ENCODE data around the gene NHLRC3.

Gene NHLRC3

DNA sequence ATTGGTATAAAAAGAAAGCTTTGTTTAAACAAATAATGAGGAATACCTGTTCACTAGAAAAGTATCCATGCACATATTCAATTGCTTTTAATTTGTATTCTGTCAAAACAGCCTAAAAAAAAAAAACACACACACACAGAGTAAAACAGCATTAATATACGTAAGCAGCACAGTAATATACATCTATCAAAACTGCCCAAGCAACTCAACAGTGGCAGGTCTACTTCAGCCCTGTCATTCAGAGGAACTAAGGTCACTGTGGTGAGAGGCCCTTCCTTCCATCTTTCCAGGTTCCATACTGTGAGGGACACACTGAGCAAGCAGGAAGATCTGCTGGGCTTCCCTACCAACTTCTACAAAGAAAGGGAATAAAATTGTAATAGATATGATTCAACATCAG lies 4.2 kb upstream of the NHLRC3 start:
- in situ Hi-C loops (cut with MboI; ENCODE audit: low sequenced_read_pairs), result no loop called here

DNA sequence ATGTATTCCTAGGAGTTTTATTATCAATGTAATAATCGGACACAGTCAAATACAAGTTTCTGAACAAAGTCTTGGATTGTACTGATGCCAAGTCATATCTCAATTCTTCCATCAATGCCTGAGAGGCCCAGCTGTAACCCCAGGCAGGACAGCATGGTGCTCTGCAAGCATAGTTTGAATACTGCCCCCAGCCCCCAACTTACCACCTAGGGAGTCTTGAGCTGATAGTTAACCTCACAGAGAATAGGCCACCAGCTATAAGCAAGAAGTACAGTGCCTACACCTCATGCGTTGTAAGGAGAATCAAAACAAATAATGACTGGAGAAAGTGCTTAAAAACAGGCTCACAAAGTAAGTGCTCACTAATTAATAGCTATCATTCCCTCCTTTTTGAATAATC lies 3.1 kb upstream of the NHLRC3 start:
- peak in 1 of 2 experiments; percentile 28 for DNase-seq (ENCODE audit: low spot score in 2 of 2)
- in situ Hi-C loops (cut with MboI; ENCODE audit: low sequenced_read_pairs), result no loop called here
- peak overlapping the region; percentile 69 for H3K4me3 ChIP-seq
- no peaks in the 10 kb centered on the region for H3K9me3 ChIP-seq
- no peaks in the 10 kb centered on the region for H3K27me3 ChIP-seq (ENCODE audit: low read depth)
- H3K36me3 ChIP-seq (replicated peaks), result 0 out of 2 replicates have a peak, but pooled peaks cover 3% of the 10 kb centered on the region
- peaks cover 9% of the 10 kb centered on the region for H3K4me1 ChIP-seq

More for the DNA sequence above, 4.2 kb upstream of the NHLRC3 start:
- no peak for DNase-seq (ENCODE audit: low spot score in 2 of 2)
- no peaks in the 10 kb centered on the region for H3K27me3 ChIP-seq (ENCODE audit: low read depth)
- peaks cover 11% of the 10 kb centered on the region for H3K36me3 ChIP-seq (replicated peaks)
- peaks cover 3% of the 10 kb centered on the region; the same call in 1 of the 2 replicates for H3K4me1 ChIP-seq
- no peak overlapping the region for H3K4me3 ChIP-seq
- no peaks in the 10 kb centered on the region for H3K9me3 ChIP-seq

DNA sequence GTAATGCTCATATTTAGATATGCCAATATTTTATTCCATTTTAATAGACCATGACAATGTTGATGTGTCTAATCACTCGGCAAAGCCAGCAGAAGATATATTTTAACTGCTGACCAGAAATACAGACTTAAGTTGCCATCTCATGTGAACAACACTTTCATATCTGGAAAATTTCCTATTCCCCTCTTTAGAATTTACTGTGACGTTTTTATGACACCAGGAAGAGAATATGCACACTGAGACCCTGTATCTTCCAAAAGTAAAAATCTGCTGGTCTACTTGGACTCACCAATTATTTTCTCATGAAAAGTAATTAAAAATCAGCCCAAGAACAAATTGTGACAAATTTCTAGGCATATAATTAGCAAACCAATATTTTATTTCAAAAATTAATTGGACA lies 2.5 kb upstream of the NHLRC3 start:
- H3K4me1 ChIP-seq, result peaks cover 9% of the 10 kb centered on the region
- peak overlapping the region; percentile 69 for H3K4me3 ChIP-seq
- no peaks in the 10 kb centered on the region for H3K27me3 ChIP-seq (ENCODE audit: low read depth)
- no peak for DNase-seq (ENCODE audit: low spot score in 2 of 2)
- H3K36me3 ChIP-seq (replicated peaks), result 0 out of 2 replicates have a peak, but pooled peaks cover under 1% of the 10 kb centered on the region
- H3K9me3 ChIP-seq, result no peaks in the 10 kb centered on the region
- in situ Hi-C loops (cut with MboI; ENCODE audit: low sequenced_read_pairs), result no loop called here

DNA sequence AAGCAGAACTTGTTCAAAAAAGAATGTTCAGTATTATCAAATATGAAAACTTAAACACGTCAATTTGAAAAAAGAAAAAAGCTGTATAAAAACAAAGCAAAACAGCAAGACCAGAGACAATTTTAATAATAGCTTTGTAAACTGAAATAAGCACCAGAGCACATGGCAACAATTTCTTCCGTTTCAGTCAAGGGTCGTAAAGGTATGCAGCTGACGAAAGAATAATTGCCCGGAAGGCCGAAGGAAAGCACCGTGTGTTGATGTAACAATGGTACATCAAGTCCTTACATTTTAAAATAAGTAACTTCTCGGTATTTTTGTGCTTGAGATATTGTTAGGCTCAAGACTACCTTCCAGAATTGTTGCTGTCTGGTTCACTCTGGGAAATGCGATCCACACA lies 2.0 kb upstream of the NHLRC3 start:
- Histone ChIP-seq H3K4me1 (peaks cover 9% of the 10 kb centered on the region), H3K4me3 (peak overlapping the region; percentile 69), H3K36me3 (replicated peaks) (no peaks in the 10 kb centered on the region), H3K9me3 (no peaks in the 10 kb centered on the region), H3K27me3 (ENCODE audit: low read depth) (no peaks in the 10 kb centered on the region)
- in situ Hi-C loops (cut with MboI; ENCODE audit: low sequenced_read_pairs), result no loop called here
- DNase-seq (ENCODE audit: low spot score in 2 of 2), result peak; percentile 29 to 48

DNA sequence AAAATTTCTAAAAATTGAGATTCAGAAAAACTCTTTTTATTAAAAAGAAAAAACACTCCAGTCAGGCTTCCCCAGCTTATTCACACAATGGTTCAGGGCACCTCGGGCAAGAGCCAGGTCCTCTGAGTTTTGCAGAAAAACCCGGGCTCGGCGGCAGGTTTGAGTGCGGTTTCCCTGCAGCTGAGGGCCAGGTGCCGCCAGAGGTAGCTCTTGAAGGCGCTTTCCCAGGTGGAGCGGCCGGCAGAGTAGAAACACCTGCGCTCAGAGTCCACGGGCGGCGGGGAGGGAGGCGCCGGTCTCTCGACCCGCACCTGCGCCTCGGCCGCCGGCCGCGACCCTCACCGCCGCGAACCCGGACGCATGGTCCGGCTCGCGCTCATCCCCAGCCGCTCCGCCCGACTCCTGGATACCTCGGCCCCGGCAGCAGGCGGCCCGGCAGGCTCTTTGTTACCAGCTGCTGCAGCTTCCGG lies 811 bp upstream of the NHLRC3 start:
- no peaks in the 10 kb centered on the region for H3K27me3 ChIP-seq (ENCODE audit: low read depth)
- peaks cover 9% of the 10 kb centered on the region for H3K4me1 ChIP-seq
- in situ Hi-C loops (cut with MboI; ENCODE audit: low sequenced_read_pairs), result no loop called here
- no peaks in the 10 kb centered on the region for H3K36me3 ChIP-seq (replicated peaks)
- H3K9me3 ChIP-seq, result no peaks in the 10 kb centered on the region
- DNase-seq (ENCODE audit: low spot score in 2 of 2), result no peak
- peak overlapping the region; percentile 69 for H3K4me3 ChIP-seq

DNA sequence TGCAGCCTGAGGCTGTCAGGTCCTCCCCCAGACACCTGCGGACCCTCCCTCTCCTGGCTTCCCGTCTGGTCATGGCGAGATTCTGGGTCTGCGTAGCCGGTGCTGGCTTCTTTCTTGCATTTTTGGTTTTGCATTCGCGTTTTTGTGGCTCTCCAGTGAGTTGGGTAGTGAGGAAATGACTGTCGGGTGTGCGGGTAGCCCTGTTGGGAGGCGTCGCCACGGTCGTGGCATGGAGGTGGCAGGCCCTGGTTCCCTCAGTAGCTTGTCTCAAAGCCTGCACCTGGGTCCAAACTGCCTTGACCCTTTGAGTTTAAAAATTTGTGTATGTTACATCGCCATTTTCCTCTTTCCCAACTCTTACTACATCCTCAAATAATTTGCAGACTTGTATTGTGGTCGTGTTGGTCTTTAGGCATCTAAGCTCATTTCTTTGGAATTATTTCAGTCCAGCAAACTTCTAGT lies 344 bp downstream of the NHLRC3 start:
- in situ Hi-C loops (cut with MboI; ENCODE audit: low sequenced_read_pairs), result no loop called here

DNA sequence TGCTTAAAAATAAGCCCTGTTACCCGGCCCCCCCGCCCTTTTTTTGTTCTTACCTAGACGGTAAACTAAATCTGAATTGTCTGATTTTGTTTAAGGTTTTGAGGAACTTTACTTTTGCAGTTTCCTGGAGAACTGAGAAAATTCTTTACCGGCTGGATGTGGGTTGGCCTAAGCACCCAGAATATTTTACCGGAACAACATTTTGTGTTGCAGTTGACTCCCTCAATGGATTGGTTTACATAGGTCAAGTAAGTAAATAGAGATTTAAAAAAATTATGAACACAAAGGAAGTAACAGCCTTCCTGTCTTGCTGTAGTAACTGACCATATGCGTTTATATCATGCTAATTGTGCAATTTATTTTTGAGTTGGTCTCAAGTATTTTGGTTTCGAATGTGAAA lies 785 bp downstream of the NHLRC3 start:
- Histone ChIP-seq H3K4me1 (peaks cover 9% of the 10 kb centered on the region), H3K27me3 (ENCODE audit: low read depth) (no peaks in the 10 kb centered on the region), H3K4me3 (peak overlapping the region; percentile 69), H3K9me3 (no peaks in the 10 kb centered on the region), H3K36me3 (replicated peaks) (no peaks in the 10 kb centered on the region)
- in situ Hi-C loops (cut with MboI; ENCODE audit: low sequenced_read_pairs), result no loop called here
- no peak for DNase-seq (ENCODE audit: low spot score in 2 of 2)

More for the DNA sequence above, 344 bp downstream of the NHLRC3 start:
- Histone ChIP-seq H3K27me3 (ENCODE audit: low read depth) (no peaks in the 10 kb centered on the region), H3K4me3 (peak overlapping the region; percentile 69), H3K36me3 (replicated peaks) (no peaks in the 10 kb centered on the region), H3K4me1 (peaks cover 9% of the 10 kb centered on the region), H3K9me3 (no peaks in the 10 kb centered on the region)
- peak in 1 of 2 experiments; percentile 54 for DNase-seq (ENCODE audit: low spot score in 2 of 2)

DNA sequence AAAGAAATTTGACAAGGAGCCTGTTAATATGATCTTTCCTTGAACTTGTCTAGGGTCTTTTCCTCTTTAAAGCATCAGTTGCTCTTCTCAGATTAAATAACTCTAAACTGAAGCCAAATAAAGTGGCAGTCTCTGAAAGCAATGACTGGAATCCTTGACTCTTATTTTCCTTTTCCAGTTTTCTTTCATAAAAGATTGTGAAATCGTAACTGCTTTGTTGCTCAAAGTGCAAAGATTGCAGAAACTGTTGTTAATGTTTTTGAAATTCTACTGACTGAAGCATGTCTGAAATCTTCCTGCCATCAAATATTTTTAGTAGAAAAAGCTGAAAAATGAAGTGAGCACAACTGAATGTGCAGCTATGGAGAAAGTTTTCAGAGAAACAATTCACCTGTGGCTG lies 1.9 kb downstream of the NHLRC3 start:
- in situ Hi-C loops (cut with MboI; ENCODE audit: low sequenced_read_pairs), result no loop called here
- Histone ChIP-seq H3K27me3 (ENCODE audit: low read depth) (no peaks in the 10 kb centered on the region), H3K36me3 (replicated peaks) (no peaks in the 10 kb centered on the region), H3K4me3 (no peak overlapping the region), H3K9me3 (no peaks in the 10 kb centered on the region), H3K4me1 (peaks cover 6% of the 10 kb centered on the region; the same call in 1 of the 2 replicates)
- no peak for DNase-seq (ENCODE audit: low spot score in 2 of 2)

DNA sequence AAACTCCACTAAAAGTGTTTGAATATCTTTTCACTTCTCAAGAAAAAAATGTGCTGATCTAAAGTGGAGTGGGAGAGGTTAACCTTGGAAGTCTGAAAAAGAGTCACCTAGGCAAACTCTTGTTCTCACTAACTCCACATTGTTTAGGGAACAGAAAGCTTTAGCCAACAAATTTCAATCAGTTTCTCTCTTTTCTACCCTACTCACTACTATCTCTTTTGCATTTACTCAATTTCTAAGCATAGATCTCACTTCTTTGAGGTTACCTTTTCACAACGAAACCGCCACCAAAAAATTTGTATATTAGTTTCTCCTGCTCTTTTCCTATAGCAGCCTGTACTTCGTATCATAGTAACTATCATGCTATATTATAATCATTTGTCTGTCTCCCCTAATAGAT lies 6.3 kb downstream of the NHLRC3 start:
- H3K27me3 ChIP-seq (ENCODE audit: low read depth), result no peaks in the 10 kb centered on the region
- in situ Hi-C loops (cut with MboI; ENCODE audit: low sequenced_read_pairs), result no loop called here
- no peaks in the 10 kb centered on the region for H3K9me3 ChIP-seq
- H3K36me3 ChIP-seq (replicated peaks), result no peaks in the 10 kb centered on the region
- peaks cover 1% of the 10 kb centered on the region; the same call in 1 of the 2 replicates for H3K4me1 ChIP-seq
- no peak overlapping the region for H3K4me3 ChIP-seq
- no peak for DNase-seq (ENCODE audit: low spot score in 2 of 2)

DNA sequence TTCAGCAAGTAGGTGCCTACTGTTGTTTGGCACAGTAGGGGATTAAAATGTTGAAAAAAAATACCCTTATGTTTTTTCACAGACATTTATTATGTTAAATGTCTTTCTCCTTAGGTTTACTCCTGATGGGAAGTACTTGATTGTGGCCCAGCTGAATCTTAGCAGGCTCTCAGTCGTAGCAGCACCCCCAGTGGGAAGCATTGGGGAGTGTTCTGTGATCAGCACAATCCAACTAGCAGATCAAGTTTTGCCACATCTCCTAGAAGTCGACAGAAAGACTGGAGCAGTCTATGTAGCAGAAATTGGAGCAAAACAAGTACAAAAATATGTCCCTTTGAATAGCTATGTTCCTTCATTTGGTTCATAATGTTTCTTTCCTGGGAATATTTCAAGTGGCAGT lies 9.3 kb downstream of the NHLRC3 start:
- Histone ChIP-seq H3K27me3 (ENCODE audit: low read depth) (no peaks in the 10 kb centered on the region), H3K4me1 (peaks cover 8% of the 10 kb centered on the region), H3K4me3 (no peak overlapping the region), H3K36me3 (replicated peaks) (no peaks in the 10 kb centered on the region), H3K9me3 (no peaks in the 10 kb centered on the region)
- in situ Hi-C loops (cut with MboI; ENCODE audit: low sequenced_read_pairs), result no loop called here
- peak in 1 of 2 experiments; percentile 24 for DNase-seq (ENCODE audit: low spot score in 2 of 2)

DNA sequence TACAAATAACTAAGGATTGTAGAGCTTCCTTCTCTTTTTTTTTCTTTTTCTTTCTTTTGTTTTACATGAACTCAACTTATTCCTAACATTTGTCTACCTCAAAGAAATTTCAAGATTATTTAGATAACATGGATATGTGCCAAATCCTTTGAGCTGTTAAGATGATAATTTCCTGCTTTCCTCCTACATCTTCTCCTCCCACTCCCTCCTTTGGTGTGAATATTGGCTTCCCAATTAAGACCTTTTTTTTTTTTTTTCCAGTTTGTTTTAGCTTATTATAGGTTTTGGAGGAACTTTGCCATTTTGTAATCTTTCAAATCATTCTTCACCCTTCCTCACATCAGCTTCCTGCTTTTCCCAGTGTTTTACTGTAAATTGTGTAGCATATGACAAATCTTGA lies 10.6 kb downstream of the NHLRC3 start:
- no peaks in the 10 kb centered on the region for H3K27me3 ChIP-seq (ENCODE audit: low read depth)
- peaks cover 12% of the 10 kb centered on the region for H3K4me1 ChIP-seq
- H3K9me3 ChIP-seq, result no peaks in the 10 kb centered on the region
- no peak for DNase-seq (ENCODE audit: low spot score in 2 of 2)
- in situ Hi-C loops (cut with MboI; ENCODE audit: low sequenced_read_pairs), result no loop called here
- no peak overlapping the region for H3K4me3 ChIP-seq
- H3K36me3 ChIP-seq (replicated peaks), result no peaks in the 10 kb centered on the region

DNA sequence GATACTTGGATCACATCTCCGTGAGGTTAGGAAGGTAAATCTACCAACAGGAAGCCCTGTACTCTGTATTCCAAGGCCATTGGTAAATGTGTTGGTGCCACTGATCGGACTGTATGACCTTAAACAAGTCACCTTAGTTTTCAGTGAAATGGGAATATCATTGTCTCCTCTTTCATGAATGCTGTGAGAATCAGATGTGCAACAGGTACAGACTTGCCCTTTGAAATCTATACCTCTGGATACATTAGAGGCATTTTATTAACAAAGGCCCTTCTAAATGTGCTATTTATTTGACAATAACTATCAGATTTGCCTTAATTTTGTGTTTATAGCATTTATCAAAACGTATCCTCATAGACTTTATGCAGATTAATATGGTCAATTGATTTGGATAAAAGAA lies 11.0 kb downstream of the NHLRC3 start:
- H3K36me3 ChIP-seq (replicated peaks), result no peaks in the 10 kb centered on the region
- no peak overlapping the region for H3K4me3 ChIP-seq
- no peak for DNase-seq (ENCODE audit: low spot score in 2 of 2)
- no peaks in the 10 kb centered on the region for H3K9me3 ChIP-seq
- in situ Hi-C loops (cut with MboI; ENCODE audit: low sequenced_read_pairs), result no loop called here
- H3K4me1 ChIP-seq, result peaks cover 12% of the 10 kb centered on the region
- H3K27me3 ChIP-seq (ENCODE audit: low read depth), result no peaks in the 10 kb centered on the region

DNA sequence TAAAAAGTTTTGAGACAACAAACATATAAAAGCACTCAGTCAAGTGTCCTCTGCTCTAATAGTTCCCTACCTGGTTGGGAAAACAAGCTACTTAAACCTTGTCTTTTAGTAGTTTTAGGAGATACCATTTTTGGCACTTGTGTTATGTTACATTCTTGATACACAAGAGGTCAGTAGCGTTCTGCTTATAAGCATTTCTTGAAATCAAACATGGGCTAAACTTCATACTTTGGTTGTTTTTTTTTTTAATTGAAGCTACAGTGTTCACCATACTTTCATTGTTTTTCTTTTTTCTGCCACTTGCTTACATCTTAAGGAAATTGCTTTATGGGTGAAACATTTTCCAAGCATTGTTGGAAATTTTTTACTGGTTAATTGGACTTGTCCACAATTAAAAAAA lies 12.9 kb downstream of the NHLRC3 start:
- no peak overlapping the region for H3K4me3 ChIP-seq
- in situ Hi-C loops (cut with MboI; ENCODE audit: low sequenced_read_pairs), result no loop called here
- H3K9me3 ChIP-seq, result no peaks in the 10 kb centered on the region
- H3K36me3 ChIP-seq (replicated peaks), result no peaks in the 10 kb centered on the region
- peak in 1 of 2 experiments; percentile 69 for DNase-seq (ENCODE audit: low spot score in 2 of 2)
- peaks cover 12% of the 10 kb centered on the region for H3K4me1 ChIP-seq
- no peaks in the 10 kb centered on the region for H3K27me3 ChIP-seq (ENCODE audit: low read depth)

DNA sequence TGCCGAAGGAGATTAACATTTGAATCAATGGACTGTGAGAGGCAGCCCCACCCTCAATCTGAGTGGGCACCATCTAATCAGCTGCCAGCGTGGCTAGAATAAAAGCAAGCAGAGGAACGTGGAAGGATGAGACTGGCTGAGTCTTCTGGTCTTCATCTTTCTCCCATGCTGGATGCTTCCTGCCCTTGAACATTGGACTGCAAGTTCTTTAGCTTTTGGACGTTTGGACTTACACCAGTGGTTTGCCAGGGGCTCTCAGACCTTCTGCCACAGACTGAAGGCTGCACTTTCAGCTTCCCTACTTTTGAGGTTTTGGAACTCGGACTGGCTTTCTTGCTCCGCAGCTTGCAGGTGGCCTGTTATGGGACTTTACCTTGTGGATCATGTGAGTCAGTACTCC lies 14.7 kb downstream of the NHLRC3 start:
- DNase-seq (ENCODE audit: low spot score in 2 of 2), result peak; percentile 31 to 49
- Histone ChIP-seq H3K4me3 (no peak overlapping the region), H3K4me1 (peaks cover 12% of the 10 kb centered on the region), H3K9me3 (no peaks in the 10 kb centered on the region), H3K27me3 (ENCODE audit: low read depth) (no peaks in the 10 kb centered on the region), H3K36me3 (replicated peaks) (no peaks in the 10 kb centered on the region)
- in situ Hi-C loops (cut with MboI; ENCODE audit: low sequenced_read_pairs), result no loop called here

DNA sequence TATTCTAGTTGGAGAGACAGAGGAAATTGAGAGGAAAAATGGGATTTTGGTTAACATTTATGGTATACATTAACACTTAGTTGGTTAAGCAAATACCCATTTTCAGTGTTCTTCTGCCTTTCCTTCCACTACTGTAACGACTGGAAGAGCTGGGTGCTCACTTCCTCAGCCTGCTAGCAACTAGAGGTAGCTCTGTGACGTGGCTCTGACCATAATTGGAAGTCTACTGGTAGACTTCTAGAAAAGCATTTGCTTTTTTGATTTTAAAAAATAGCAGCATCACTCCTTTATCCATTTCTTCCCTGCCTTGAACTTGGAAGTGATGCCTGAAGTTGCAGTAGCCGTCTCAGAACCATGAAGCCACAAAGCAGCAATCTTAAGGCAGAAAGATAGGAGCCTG lies 15.9 kb downstream of the NHLRC3 start:
- no peak overlapping the region for H3K4me3 ChIP-seq
- no peaks in the 10 kb centered on the region for H3K27me3 ChIP-seq (ENCODE audit: low read depth)
- H3K36me3 ChIP-seq (replicated peaks), result no peaks in the 10 kb centered on the region
- DNase-seq (ENCODE audit: low spot score in 2 of 2), result no peak
- H3K9me3 ChIP-seq, result no peaks in the 10 kb centered on the region
- in situ Hi-C loops (cut with MboI; ENCODE audit: low sequenced_read_pairs), result no loop called here
- peaks cover 12% of the 10 kb centered on the region for H3K4me1 ChIP-seq
